ENCODE measurements around the gene KRTAP10-3. TPM values are rescaled to one million over a fixed set of nuclear protein-coding genes. Genes with fewer than 3 reads are reported as not detected.

KRTAP10-3 gene
- total RNA-seq, 4 donors from 2014 or later: not detected

DNA sequence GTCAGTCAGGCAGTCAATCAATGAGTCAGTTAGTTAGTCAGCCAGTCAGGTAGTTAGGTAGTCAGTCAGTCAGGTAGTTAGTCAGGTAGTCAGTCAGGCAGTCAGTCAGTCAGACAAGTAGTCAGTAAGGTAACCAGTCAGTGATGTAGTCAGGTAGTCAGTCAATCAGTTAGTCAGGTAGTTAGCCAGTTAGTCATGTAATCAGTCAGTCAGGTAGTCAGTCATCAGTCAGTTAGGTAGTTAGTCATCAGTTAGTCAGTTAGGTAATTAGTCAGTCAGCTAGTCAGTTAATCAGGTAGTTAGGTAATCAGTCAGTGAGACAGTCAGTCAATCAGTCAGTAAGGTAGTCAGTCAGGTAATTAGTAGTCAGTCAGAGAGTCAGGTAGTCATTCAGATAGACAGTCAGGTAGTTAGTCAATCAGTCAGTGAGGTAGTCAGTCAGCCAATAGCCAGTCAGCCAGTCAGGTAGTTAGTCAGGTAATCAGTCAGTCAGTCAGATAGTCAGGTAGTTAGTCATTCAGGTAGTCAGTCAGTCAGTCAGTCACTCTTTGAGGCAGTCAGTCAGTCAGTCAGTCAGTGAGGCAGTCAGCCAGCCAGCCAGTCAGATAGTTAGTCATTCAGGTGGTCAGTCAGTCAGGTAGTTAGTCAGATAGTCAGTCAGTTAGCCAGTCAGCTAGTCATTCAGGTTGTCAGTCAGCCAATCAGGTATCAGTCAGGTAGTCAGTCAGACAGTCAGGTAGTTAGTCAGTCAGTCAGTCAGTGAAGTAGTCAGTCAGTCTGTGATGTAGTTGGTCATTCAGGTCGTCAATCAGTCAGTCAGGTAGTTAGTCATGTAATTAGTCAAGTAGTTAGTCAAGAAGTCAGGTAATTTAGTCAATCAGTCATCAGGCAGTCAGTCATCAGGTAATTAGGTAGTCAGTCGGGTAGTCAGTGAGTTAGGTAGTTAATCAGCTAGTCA is 33.9 kb downstream of the KRTAP10-3 start:
- H3K4me1 ChIP-seq: no peaks in the 10 kb centered on the region
- H3K9me3 ChIP-seq: no peaks in the 10 kb centered on the region
- H3K4me3 ChIP-seq: no peak overlapping the region
- H3K36me3 ChIP-seq: no peaks in the 10 kb centered on the region
- TF ChIP-seq, protein P1, sequence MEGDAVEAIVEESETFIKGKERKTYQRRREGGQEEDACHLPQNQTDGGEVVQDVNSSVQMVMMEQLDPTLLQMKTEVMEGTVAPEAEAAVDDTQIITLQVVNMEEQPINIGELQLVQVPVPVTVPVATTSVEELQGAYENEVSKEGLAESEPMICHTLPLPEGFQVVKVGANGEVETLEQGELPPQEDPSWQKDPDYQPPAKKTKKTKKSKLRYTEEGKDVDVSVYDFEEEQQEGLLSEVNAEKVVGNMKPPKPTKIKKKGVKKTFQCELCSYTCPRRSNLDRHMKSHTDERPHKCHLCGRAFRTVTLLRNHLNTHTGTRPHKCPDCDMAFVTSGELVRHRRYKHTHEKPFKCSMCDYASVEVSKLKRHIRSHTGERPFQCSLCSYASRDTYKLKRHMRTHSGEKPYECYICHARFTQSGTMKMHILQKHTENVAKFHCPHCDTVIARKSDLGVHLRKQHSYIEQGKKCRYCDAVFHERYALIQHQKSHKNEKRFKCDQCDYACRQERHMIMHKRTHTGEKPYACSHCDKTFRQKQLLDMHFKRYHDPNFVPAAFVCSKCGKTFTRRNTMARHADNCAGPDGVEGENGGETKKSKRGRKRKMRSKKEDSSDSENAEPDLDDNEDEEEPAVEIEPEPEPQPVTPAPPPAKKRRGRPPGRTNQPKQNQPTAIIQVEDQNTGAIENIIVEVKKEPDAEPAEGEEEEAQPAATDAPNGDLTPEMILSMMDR (IDR thresholded peaks at IDR 0.05): no peak
- TF ChIP-seq POLR2A (IDR thresholded peaks at IDR 0.05): no peak
- no peaks in the 10 kb centered on the region for H3K27me3 ChIP-seq
- no peak overlapping the region for H3K27ac ChIP-seq
- no peak for DNase-seq

- TF ChIP-seq, protein P1 (IDR thresholded peaks at IDR 0.05): no peak
- no peak for TF ChIP-seq POLR2A (IDR thresholded peaks at IDR 0.05)
Observed at GRCh38 chr21:44523567-44524413, 34.8 kb downstream of the KRTAP10-3 start.

GRCh38 chr21:44522753-44523204 is 35.8 kb downstream of the KRTAP10-3 start:
- TF ChIP-seq POLR2A (IDR thresholded peaks at IDR 0.05): no peak
- Histone ChIP-seq H3K27me3 (no peaks in the 10 kb centered on the region), H3K4me3 (no peak overlapping the region), H3K36me3 (no peaks in the 10 kb centered on the region), H3K9me3 (no peaks in the 10 kb centered on the region), H3K27ac (no peak overlapping the region), H3K4me1 (no peaks in the 10 kb centered on the region)
- peak in 1 of 3 donors; percentile 40 for DNase-seq

More at GRCh38 chr21:44523567-44524413, 34.8 kb downstream of the KRTAP10-3 start:
- H3K36me3 ChIP-seq: no peaks in the 10 kb centered on the region
- H3K27me3 ChIP-seq: no peaks in the 10 kb centered on the region
- no peak overlapping the region for H3K27ac ChIP-seq
- no peaks in the 10 kb centered on the region for H3K4me1 ChIP-seq
- DNase-seq: no peak
- no peaks in the 10 kb centered on the region for H3K9me3 ChIP-seq
- no peak overlapping the region for H3K4me3 ChIP-seq

DNA sequence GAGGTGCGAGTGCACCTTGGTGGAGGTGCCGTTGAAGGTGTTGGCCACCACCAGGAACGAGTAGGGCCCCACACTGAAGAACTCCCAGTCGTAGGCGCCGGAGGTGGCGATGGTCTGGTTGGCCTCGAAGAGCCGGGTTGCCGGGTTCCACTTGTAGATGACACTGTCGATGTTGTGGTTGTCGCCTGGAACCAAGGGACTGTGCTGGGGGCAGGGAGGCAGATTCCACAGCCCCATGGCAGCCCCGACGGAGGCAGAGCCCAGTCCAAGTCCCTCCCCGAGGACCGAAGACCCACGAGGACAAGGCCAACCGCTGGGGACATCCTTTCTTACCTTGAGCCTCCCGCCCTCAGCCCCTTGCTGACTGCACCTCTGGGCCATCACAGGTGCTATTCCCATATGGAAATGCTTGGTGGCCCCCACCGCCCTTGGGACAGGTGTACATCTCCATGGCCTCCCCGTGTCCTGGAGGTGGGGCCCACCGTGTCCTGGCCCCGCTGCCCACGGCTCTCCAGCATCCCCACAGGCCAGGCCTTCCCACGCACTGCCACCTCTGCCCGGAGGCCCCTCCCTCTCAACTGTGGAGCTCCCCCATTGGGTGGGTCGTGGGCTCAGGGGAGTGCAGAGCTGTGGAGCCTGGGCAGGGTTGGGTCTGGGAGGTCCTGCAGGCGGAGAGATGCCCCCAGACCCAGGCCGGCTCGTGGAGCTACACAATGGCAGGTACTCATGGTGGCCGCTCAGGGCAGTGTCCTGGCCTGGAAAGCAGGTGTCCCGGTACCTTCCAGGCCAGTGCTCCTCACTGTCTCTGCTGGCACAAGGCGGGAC is 36.5 kb downstream of the KRTAP10-3 start:
- Histone ChIP-seq H3K4me3 (no peak overlapping the region), H3K9me3 (no peaks in the 10 kb centered on the region), H3K36me3 (no peaks in the 10 kb centered on the region), H3K4me1 (no peaks in the 10 kb centered on the region), H3K27me3 (no peaks in the 10 kb centered on the region), H3K27ac (no peak overlapping the region)
- TF ChIP-seq POLR2A (IDR thresholded peaks at IDR 0.05): no peak
- TF ChIP-seq, protein P1 (IDR thresholded peaks at IDR 0.05): no peak
- DNase-seq: peak in 2 of 3 donors; percentile 37 to 40

- no peak for TF ChIP-seq POLR2A (IDR thresholded peaks at IDR 0.05)
- TF ChIP-seq, protein P1 (IDR thresholded peaks at IDR 0.05): no peak
- H3K9me3 ChIP-seq: no peaks in the 10 kb centered on the region
- no peaks in the 10 kb centered on the region for H3K4me1 ChIP-seq
- no peaks in the 10 kb centered on the region for H3K27me3 ChIP-seq
- peak in 1 of 3 donors; percentile 34 for DNase-seq
- H3K4me3 ChIP-seq: no peak overlapping the region
- H3K36me3 ChIP-seq: no peaks in the 10 kb centered on the region
- no peak overlapping the region for H3K27ac ChIP-seq
Observed at GRCh38 chr21:44521301-44521927, 37.2 kb downstream of the KRTAP10-3 start.
